GM18517 (cell line): Measurements from ENCODE around the gene ADAMTS12.

Experiments
- ATAC-seq: cut with Tn5 transposase; IDR thresholded peaks from one replicate; pipeline ENCODE4 v1.9.1; 2021; ENCODE audit warnings: mild to moderate bottlenecking, moderate library complexity; ENCODE audit not compliant: unreplicated experiment

ADAMTS12 gene

GRCh38 chr5:33852319-33852718 lies 39.5 kb downstream of the ADAMTS12 start:
- no peak for ATAC-seq

DNA sequence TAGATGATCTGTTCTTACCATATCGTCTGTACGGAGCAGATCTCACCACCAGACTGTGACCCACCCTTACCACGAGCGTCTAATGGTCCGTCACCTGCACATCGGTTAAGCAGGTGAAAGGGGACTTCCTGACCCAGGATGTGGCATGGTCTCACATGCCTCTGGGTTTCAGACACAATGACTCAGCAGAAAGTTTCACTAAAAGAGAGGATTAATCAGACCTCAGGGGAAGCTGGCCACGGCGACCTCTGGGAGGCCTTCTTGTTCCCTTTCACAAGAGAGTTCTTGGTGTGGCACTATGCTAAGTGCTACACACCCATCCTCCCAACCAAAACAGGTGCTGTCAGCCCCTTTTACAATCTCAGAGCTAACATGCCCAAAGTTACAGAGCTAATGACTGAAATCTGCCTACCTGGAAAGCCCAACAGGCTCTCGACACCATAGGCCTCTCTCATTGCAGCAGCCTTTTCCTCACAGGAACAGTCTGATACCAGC lies 41.6 kb downstream of the ADAMTS12 start:
- peak; percentile 97 for ATAC-seq

DNA sequence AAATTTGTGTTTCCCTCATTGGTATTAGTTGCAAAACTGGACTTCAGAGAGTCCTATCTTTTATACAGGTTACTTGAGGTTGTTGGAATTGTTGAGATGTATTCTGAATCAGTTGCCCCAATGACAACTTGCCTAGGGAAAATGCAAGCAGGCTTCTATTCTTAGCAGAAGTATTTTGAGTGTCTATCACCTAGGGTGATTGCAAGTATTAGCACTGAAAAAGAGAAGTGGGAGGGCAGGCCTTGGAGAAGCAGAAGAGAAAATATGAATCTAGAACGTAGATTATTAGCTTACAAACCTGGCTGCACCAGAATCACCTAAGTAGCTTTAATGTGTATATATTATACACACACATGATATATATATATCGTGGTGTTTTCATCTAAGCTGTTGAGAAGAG lies 43.2 kb downstream of the ADAMTS12 start:
- peak; percentile 34 for ATAC-seq

GRCh38 chr5:33846851-33847250 lies 44.9 kb downstream of the ADAMTS12 start:
- ATAC-seq, result no peak

DNA sequence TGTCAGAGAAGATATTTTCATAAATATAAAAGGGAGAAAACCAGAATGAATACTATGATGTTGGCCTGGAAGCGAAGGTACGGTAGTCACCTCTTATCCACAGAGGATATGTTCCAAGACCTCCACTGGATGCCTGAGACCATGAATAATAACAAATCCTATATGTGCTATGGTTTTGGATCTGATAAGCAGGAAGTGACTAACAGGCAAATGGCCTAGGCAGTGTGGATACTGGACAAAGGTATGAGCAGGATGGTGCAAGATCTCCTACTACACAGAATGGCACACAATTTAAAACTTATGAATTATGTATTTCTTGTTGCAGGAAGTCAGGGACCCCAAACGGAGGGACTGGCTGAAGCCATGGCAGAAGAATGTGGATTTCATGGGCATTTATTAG lies 48.2 kb downstream of the ADAMTS12 start:
- no peak for ATAC-seq

GRCh38 chr5:33842456-33842855 lies 49.3 kb downstream of the ADAMTS12 start:
- no peak for ATAC-seq

DNA sequence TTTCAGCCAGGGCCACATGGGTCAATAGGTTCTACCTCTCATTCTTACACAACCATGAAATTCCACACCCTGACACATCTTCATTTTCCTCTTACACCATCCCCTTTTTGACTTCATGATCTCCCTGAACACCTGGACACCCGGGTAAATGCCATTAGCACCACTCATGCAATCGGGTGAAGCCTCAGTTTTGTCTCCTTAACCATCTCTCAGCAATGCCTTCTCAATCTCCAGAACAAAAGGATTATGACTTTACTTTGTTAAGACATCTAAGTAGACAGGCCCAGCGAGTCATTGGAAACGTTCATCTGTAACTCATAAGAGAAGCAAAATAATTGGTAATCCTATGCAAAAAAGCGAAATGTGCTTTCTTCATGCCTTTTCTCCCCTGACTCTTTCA lies 49.9 kb downstream of the ADAMTS12 start:
- no peak for ATAC-seq

DNA sequence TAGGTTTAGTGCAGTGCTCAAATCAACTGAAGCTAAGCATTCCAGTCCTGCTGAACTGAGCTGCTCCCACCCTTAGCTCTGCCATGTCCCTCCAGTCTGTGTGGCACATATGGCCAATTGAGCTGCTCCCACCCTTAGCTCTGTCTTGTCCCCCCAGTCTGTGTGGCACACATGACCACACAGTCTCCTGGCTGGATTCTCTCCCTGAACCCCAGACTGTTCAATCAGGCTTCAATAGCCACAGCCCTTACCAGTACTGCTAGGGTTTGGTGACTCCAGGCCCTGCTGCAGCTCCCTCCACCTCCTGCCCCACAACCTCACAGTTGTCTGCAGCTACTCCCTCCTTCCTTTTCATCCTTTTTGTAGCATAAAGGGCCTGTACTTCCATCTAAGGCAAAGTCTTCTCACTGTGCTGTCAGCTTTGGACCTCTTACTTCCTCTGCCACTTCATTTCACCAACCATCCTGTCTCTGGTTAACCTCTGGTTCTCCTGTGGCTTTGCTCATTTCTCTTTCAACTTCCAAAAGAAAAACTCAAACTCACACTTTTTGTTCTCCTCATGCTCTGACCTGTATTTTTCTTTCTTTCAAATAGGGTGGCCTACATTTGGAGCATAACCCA lies 50.8 kb downstream of the ADAMTS12 start:
- peak; percentile 83 for ATAC-seq

DNA sequence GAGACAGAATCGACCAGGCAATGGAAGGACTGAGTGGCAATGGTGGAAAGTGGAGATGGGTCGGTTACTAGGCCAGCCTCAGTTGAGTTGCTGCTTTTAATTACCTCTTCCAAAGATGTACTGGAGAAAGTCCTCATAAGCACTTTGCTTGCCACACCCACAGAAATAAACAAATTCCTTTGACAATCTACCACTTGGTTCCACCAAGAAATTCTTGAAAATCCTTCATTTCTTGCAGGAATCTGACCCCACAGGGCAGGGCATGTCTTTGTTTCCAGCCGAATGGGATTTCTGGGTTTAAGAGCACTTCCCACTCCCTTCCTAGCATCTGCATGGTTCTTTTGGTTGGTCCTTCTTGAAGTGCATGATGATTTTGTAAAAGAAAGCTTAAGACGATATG lies 54.5 kb downstream of the ADAMTS12 start:
- ATAC-seq, result no peak

DNA sequence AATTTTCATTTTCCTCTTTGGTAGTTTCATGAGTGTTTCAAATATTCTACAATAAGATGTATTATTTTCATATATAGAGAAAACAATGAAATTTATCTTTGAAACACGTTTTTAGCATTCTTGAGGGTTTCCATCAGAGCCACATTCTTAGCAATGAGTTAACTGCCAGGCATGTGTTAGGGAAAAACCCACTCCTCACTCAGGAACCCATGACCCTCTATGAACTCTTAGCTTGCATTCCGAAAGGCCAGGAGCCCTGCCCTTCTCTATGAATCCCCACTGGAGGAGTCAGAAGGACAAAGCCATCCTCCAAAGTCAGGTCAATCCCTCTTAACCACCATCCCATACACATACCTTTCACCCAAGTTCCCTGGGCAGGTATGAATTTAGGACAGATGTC lies 57.5 kb downstream of the ADAMTS12 start:
- no peak for ATAC-seq

- no peak for ATAC-seq
Measured at GRCh38 chr5:33833237-33833575, 58.6 kb downstream of the ADAMTS12 start.

GRCh38 chr5:33832404-33833236 lies 59.2 kb downstream of the ADAMTS12 start:
- ATAC-seq, result no peak

DNA sequence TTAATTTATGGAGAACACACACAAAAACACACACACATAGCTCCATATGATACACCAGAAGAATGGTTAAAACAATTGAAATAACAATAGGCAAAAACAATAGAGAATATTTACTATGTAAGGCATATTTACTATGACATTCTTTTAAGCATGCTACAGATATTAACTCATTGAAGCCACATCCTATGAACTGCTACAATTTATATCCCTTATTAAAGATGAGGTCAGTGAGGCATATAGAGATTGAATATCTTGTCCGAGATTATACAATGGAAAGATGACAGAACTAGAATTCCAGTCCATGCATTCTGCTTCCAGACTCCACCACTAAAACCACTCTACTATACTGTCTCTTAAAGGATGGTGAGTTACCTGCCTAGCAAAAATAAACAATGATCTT lies 60.7 kb downstream of the ADAMTS12 start:
- ATAC-seq, result no peak

GRCh38 chr5:33829430-33829829 lies 62.4 kb downstream of the ADAMTS12 start:
- ATAC-seq, result no peak

GRCh38 chr5:33828626-33829308 lies 63.0 kb downstream of the ADAMTS12 start:
- ATAC-seq, result no peak

- ATAC-seq, result no peak
Measured at GRCh38 chr5:33827885-33828284, 63.9 kb downstream of the ADAMTS12 start.

- ATAC-seq, result no peak
Measured at GRCh38 chr5:33827018-33827707, 64.6 kb downstream of the ADAMTS12 start.

DNA sequence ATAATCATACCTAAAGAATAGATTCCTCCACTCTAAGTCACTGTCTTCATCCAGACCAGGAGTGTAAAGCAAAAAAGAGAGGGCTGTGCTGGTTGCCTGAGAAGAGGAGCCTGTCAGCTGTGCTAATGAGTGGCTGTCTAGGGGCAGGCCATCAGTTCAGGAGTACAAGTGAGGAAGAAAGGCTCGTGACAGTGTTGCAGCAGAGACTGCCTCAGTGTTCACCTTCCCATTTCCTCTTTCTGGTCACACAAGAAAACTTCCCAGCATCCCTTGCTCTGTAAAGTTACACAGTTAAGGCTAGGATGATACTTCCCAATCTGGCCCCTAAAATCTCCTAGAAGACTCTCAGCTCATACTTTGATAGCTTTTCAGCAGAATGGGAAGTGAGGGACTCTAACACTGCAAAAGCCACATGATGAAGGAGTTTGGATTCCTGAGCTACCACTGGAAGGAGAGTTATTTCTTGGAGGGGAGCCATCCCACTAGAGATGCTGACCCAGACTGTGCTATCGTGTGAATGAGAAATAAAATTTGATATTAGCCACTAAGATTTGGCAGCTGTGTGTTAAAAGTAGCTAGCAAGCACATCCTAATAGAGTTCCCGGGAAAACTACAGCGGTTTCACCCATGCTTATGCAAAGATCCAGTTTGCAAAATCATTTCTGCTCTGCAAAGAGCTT lies 67.1 kb downstream of the ADAMTS12 start:
- peak; percentile 56 for ATAC-seq

GRCh38 chr5:33817301-33817700 lies 74.5 kb downstream of the ADAMTS12 start:
- no peak for ATAC-seq

DNA sequence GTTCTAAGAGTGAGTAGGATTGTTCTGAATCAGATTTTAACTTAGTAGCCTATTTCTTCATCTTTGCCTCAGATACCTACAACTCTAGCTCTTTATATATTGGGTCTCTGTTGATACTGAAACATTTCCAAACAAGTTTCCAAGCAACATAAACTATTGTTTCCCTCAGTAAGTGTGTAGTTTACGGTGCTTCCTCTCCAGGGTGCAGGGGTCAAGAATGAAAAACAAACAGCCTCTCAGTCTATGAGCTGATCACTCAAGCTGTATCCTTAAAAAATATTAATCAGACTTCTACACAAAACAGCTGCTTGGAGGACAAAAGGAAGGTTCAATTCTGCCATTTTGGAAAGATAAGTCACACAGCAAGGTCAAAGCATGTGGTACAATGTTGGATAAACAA lies 75.0 kb downstream of the ADAMTS12 start:
- ATAC-seq, result no peak

- ATAC-seq, result no peak
Measured at GRCh38 chr5:33812746-33813145, 79.0 kb downstream of the ADAMTS12 start.
